Measurements from ENCODE around the gene THAP8.

DNA sequence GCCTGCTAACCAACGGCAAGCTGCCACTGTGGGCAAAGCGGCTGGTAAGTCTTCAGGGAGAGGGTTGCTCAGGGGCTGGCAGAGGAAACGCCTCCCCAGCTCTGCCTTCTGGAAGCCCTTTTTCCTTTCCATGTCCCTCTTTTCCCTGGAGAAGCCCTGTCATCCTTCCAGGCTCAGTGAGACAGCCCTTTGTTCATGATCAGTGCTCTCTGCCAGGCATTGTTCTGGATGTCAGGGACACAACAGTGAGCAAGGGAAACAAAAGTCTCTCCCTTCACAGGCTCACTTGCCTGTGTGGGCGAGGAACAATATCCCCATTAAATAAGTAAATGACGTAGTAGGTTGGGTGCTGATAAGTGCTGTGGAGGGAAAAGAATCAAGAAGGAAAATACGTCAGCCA lies 43.0 kb upstream of the THAP8 start:
- TF ChIP-seq CTCF (IDR thresholded peaks at IDR 0.05; ENCODE audit: borderline replicate concordance, extremely low read depth, low read length, poor library complexity, severe bottlenecking) (no peak), EZH2 (IDR thresholded peaks at IDR 0.05; ENCODE audit: borderline replicate concordance, low read depth, low read length, severe bottlenecking) (no peak)

Data from DND-41 (cell line).